Jurkat, Clone E6-1 (cell line): Measurements from ENCODE around the gene C12orf54.
"Not testable (repeated sequence)": the region's sequence is repeated elsewhere in the genome, so short reads cannot be mapped to it uniquely, and the experiment has no call there.

Experiments
- DNase-seq: peaks from one replicate; pipeline ENCODE4 v3.0.0-alpha.2; 2011; ENCODE audit warnings: low read depth, low spot score
- H3K4me3 ChIP-seq: 2 replicates; pipeline ENCODE4 v1.5.1; 2011; ENCODE audit warnings: mild to moderate bottlenecking, low read length, control low read depth, moderate library complexity

Gene C12orf54

GRCh38 chr12:48500281-48500680 is 18.0 kb downstream of the C12orf54 start:
- DNase-seq, H3K4me3 ChIP-seq: not testable (repeated sequence)

GRCh38 chr12:48506836-48507235 is 24.5 kb downstream of the C12orf54 start:
- DNase-seq, H3K4me3 ChIP-seq: not testable (repeated sequence)

- no peak overlapping the region for H3K4me3 ChIP-seq
- no peak for DNase-seq
Measured at GRCh38 chr12:48508987-48509386, 26.7 kb downstream of the C12orf54 start.

- H3K4me3 ChIP-seq, result no peak overlapping the region
- no peak for DNase-seq
Measured at GRCh38 chr12:48510111-48510510, 27.8 kb downstream of the C12orf54 start.

GRCh38 chr12:48512855-48513254 is 30.6 kb downstream of the C12orf54 start:
- no peak overlapping the region for H3K4me3 ChIP-seq
- no peak for DNase-seq

- no peak overlapping the region for H3K4me3 ChIP-seq
Measured at GRCh38 chr12:48514728-48515127, 32.4 kb downstream of the C12orf54 start.

GRCh38 chr12:48520381-48520780 is 38.1 kb downstream of the C12orf54 start:
- not testable (repeated sequence) for DNase-seq, H3K4me3 ChIP-seq

More at GRCh38 chr12:48514728-48515127, 32.4 kb downstream of the C12orf54 start:
- no peak for DNase-seq

- DNase-seq, result no peak
Measured at GRCh38 chr12:48525332-48525731, 43.0 kb downstream of the C12orf54 start, which contains the start of gene OR8S1. Gene OR8S1 (plus strand): TSS chr12:48525632. CDS start chr12:48525632, 0 bp downstream.

GRCh38 chr12:48527891-48528670 is 45.8 kb downstream of the C12orf54 start:
- DNase-seq, result no peak

More at GRCh38 chr12:48525332-48525731, 43.0 kb downstream of the C12orf54 start, which contains the start of gene OR8S1:
- H3K4me3 ChIP-seq, result no peak within 1 kb of the TSS

GRCh38 chr12:48532601-48533000 is 50.3 kb downstream of the C12orf54 start:
- DNase-seq, result peak; percentile 41
- no peak overlapping the region for H3K4me3 ChIP-seq

More at GRCh38 chr12:48527891-48528670, 45.8 kb downstream of the C12orf54 start:
- no peak overlapping the region for H3K4me3 ChIP-seq

- DNase-seq, result no peak
- no peak overlapping the region for H3K4me3 ChIP-seq
Measured at GRCh38 chr12:48536602-48537001, 54.3 kb downstream of the C12orf54 start.

GRCh38 chr12:48542300-48542928 is 60.1 kb downstream of the C12orf54 start:
- DNase-seq, result peak; percentile 45
- H3K4me3 ChIP-seq, result no peak overlapping the region

- no peak for DNase-seq
- H3K4me3 ChIP-seq, result no peak overlapping the region
Measured at GRCh38 chr12:48545833-48546469, 63.7 kb downstream of the C12orf54 start.
